HG02943 (cell line): ENCODE data around the gene USP14.

Source experiments
- ATAC-seq: cut with Tn5 transposase; IDR thresholded peaks from one replicate; pipeline ENCODE4 v1.9.1; 2021; ENCODE audit warnings: mild to moderate bottlenecking, low read depth, moderate library complexity; ENCODE audit not compliant: unreplicated experiment

USP14 gene

DNA sequence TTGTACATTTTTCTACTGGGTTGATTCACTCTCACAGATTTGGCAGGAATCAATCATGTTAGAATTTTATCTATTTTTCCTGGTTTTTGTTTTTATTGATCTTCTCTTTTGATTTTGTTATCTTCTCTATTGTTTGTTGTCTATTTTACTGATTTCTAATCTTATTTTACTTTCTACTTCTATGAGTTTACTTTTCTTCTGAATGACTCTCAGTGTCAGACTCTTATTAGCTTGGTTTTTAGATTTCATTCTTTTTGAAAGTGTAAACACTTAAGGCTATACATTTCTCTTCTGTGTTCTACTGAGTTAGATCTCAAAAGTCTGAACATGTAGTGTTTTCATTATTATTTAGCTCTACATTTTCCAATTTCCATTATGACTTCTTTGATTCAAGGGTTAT is 62.4 kb downstream of the USP14 start:
- ATAC-seq, result no peak

DNA sequence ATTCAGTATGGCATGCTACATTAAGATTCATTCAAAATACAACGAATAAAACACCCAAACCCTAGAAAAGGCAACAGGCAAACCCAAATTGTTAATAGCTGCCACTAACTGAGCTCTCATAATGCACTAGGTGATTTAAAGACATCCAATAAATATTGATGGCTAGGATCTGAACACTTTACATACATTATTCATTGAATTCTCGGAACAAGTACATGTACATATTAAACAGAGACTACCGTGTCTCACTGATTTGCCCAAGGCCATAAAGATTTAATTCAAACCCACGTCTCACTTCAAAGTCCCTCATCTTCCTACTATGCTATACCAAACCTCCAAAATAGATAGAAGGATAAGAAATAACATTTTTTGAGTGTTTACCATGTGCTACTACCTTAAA is 67.4 kb downstream of the USP14 start:
- no peak for ATAC-seq

GRCh38 chr18:227374-227773 is 69.0 kb downstream of the USP14 start:
- no peak for ATAC-seq

DNA sequence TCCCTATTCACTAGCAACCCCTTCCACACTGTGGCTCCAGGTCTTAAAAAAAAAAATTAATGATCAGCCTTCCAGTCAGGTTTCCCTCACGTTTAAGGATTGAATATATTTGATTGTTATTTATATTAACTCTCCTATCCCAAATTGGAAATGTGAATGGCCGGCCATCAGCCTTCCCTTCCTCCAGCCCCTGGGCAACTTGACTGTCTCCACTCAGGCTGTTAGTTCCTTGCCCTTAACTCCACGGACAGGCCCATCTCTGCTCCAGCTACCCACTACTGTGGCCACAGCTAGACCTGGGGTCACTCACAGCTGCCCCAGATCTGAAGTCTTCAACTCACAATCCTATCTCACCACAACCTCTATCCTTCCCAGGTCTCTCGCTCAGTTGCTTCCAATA is 69.5 kb downstream of the USP14 start:
- no peak for ATAC-seq

- no peak for ATAC-seq
These were observed 70.2 kb downstream of the USP14 start for GRCh38 chr18:228586-228985.

DNA sequence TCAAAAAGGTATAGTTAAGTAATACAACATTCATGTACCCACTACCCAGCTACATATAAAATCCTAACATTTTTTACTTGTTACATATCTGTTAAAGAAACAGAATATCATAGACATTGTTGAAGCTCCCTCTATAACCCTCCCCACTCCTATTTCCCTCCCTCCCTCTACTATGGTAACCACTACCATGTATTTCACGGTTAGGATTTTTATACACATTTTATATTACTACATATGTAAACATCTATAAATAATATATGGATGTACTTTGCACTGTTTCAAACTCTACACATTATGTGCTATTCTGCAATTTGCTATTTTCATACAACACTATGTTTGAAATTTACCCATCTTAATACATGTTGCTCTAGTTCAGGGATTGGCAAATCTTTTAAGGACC is 73.2 kb downstream of the USP14 start:
- ATAC-seq, result no peak

GRCh38 chr18:240175-240574 is 81.8 kb downstream of the USP14 start:
- ATAC-seq, result no peak

DNA sequence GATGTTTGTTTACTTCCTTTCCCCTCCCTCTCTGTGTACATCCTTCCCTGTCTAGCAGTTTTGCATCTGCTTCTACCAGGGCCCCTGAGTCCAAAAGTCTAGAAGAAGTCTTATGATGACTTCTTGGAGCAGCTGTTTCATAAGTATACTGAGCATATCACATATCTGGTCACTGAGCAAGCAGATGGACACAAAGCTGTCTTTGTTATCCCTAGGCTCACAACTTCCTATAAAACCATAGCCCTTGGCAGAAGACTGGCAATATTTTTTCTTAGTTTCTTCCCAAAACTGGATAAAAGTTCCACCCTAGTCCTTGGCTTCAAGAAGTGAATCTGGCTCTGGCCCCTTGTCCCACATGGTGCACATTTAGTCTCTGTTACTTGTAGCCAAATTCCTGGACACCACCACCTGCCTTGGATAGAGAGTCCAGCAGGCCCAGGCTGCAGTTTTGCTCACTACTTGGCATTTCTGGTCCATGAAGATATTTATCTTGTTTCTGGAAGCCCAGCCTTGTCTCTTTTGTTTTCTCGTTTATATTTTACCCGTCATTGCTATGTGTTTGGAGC is 87.0 kb downstream of the USP14 start:
- no peak for ATAC-seq

GRCh38 chr18:248053-248452 is 89.7 kb downstream of the USP14 start:
- no peak for ATAC-seq

- ATAC-seq, result no peak
These were observed 92.3 kb downstream of the USP14 start for GRCh38 chr18:250685-251084.

DNA sequence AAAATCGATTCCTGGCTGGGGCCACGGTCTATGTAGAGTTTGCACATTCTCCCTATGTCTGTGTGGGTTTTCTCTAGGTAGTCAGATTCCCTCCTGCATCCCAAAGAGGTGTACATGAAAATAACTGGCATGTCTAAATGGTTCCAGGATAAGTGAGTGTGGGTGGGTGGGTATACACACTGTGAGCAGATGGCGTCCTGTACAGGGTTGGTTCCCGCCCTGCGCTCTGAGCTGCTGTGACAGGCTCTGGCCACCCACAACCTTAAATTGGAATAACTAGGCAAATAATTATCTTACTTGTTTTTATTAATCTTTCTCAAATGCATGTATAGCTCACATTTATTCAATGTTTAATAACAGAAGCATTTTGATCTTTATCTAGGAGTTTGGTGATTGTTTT is 93.2 kb downstream of the USP14 start:
- ATAC-seq, result no peak

GRCh38 chr18:253121-253520 is 94.8 kb downstream of the USP14 start:
- no peak for ATAC-seq

DNA sequence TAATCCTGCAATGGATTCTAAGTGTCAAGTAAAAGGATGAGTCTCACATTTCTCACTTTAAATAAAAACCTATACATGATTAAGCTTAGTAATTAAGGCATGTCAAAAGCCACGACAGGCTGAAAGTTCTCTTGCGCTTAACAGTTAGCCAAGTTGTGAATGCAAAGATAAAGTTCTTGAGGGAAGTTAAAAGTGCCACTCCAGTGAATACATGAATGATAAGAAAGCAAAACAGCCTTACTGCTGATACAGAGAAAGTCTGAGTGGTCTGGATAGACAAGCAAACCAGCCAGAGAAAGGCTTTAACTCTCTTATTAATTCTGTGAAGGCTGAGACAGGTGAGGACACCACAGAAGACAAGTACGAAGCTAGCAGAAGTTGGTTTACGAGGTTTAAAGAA is 96.8 kb downstream of the USP14 start:
- ATAC-seq, result no peak

DNA sequence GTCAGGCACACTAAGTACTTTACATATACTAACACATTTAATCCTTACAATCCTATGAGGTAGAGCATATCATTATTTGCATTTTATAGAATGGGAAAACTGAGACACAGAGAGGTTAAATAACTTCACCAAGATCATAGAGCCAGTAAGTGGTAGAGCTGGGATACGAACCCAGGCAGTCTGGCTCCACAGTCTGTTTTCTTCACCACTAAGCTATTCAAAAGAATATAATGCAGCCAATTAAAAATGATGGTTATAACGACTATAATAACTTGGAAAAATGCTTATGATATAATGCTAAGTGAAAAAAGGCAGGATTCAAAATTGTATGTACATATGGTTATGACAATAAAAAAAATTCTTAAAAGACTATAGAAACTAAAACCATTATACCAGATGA is 102.2 kb downstream of the USP14 start:
- no peak for ATAC-seq

GRCh38 chr18:261398-262073 is 103.2 kb downstream of the USP14 start:
- no peak for ATAC-seq
